Karpas-422 (cell line): Measurements from ENCODE around the gene CALY. TPM values are rescaled to one million over a fixed set of nuclear protein-coding genes. Genes with fewer than 3 reads are reported as not detected.
A peak's percentile ranks its signal among the peaks of the same experiment; 100 is the strongest.

Source experiments
- DNase-seq: peaks from one replicate; pipeline ENCODE4 v3.0.0-alpha.2; 2015
- H2AFZ ChIP-seq: fragments of 200-600 bp; sonication (generic); 2 replicates; pipeline ENCODE4 v1.6.1; 2014; ENCODE audit warnings: antibody characterized with exemption, low read length, mixed read lengths
- H3K27ac ChIP-seq: fragments of 200-600 bp; sonication (generic); 2 replicates; pipeline ENCODE4 v1.5.1; 2014; ENCODE audit warnings: mild to moderate bottlenecking, low read length, moderate library complexity
- H3K27me3 ChIP-seq: fragments of 200-600 bp; sonication (generic); 2 replicates; pipeline ENCODE4 v1.6.1; 2014; ENCODE audit warnings: low read length, mixed read lengths
- H3K36me3 ChIP-seq: fragments of 200-600 bp; sonication (generic); 2 replicates; pipeline ENCODE4 v1.6.1; 2014; ENCODE audit warnings: low read length, mixed read lengths; ENCODE audit not compliant: insufficient read depth
- H3K4me1 ChIP-seq: fragments of 200-600 bp; sonication (generic); 2 replicates; pipeline ENCODE4 v1.6.1; 2014; ENCODE audit warnings: mild to moderate bottlenecking, low read length, mixed read lengths
- H3K4me2 ChIP-seq: fragments of 200-600 bp; sonication (generic); 2 replicates; pipeline ENCODE4 v1.6.1; 2014; ENCODE audit warnings: low read length, low read depth, mild to moderate bottlenecking; ENCODE audit not compliant: poor library complexity, severe bottlenecking
- H3K4me3 ChIP-seq: fragments of 200-600 bp; sonication (generic); 2 replicates; pipeline ENCODE4 v1.5.1; 2014; ENCODE audit warnings: mild to moderate bottlenecking, antibody characterized with exemption, low read length, mixed read lengths
- H3K79me2 ChIP-seq: fragments of 200-600 bp; sonication (generic); 2 replicates; pipeline ENCODE4 v1.6.1; 2014; ENCODE audit warnings: mild to moderate bottlenecking, low read length, mixed read lengths
- H3K9ac ChIP-seq: fragments of 200-600 bp; sonication (generic); 2 replicates; pipeline ENCODE4 v1.6.0; 2014; ENCODE audit warnings: low read length
- H3K9me2 ChIP-seq: fragments of 200-600 bp; sonication (generic), shearing (Covaris generic); replicated peaks from 2 replicates; pipeline ENCODE4 v1.6.0; 2014; ENCODE audit warnings: mild to moderate bottlenecking, low read length, moderate library complexity; ENCODE audit not compliant: insufficient read depth
- H3K9me3 ChIP-seq: fragments of 300-700, 200-600 bp; sonication (generic); 2 replicates; pipeline ENCODE4 v1.6.1; 2014; ENCODE audit warnings: low read length, mixed read lengths
- H4K20me1 ChIP-seq: fragments of 200-600 bp; sonication (generic); 2 replicates; pipeline ENCODE4 v1.6.1; 2014; ENCODE audit warnings: mild to moderate bottlenecking, antibody characterized with exemption, low read length, low read depth; ENCODE audit not compliant: insufficient read depth
- small RNA-seq: library from RNA; depleted of rRNA; stranded (forward); fragments of <200 nt; gene quantifications from one replicate; pipeline ENCODE3, GENCODE V24; 2014
- total RNA-seq: library from RNA; depleted of rRNA; stranded (reverse); fragments of >200 nt; shearing (Covaris generic); gene quantifications from 2 replicates; pipeline ENCODE4 v1.2.3, GENCODE V29; 2014; ENCODE audit warnings: low replicate concordance; rRNA removed

The CALY gene
- total RNA-seq, 1 experiment from 2014 or later, result not detected

DNA sequence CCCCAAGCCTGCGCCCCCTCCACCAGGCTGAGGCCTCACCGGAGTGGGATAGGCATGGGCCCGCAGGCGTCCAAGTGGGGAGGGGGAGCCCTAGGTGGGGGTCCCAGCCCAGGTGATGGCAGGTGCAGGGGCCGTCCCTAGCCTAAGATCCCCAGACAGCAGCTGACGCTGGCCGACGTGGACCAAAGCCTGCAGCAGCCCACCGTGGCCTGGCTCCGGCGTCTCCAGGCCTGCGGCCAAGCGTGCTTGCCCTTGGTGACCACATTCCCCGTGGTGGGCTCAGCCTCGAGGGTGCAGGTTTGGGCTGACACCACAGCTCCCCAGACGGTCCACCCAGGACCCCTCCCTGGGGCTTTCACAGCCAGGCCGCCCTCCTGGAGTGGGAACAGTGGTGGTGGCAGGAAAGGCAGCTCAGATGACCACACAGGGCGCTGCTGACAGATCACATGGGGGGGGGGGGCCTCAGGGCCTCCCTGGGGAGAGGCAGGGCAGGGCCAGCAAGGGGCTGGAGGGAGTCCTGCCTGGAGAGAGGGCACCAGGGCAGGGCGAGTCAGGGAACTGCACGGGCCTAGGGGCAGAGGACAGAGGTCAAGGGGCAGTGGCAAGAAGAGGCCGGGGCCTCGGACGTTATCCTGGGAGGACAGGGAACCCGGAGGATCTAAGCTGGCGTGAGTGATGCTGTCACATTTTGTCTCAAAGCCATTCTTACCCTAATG is 59.3 kb downstream of the CALY start:
- peaks cover 21% of the 10 kb centered on the region; the same call in 1 of the 2 replicates for H4K20me1 ChIP-seq
- H3K4me2 ChIP-seq, result no peak overlapping the region
- no peak overlapping the region for H3K4me3 ChIP-seq
- no peak for DNase-seq
- peaks cover 16% of the 10 kb centered on the region for H3K4me1 ChIP-seq
- no peak overlapping the region for H2AFZ ChIP-seq
- no peaks in the 10 kb centered on the region for H3K36me3 ChIP-seq
- H3K27ac ChIP-seq, result no peak overlapping the region
- H3K27me3 ChIP-seq, result no peaks in the 10 kb centered on the region
- no peak overlapping the region for H3K9ac ChIP-seq
- H3K79me2 ChIP-seq, result no peaks in the 10 kb centered on the region
- H3K9me3 ChIP-seq, result no peaks in the 10 kb centered on the region
- no peaks in the 10 kb centered on the region for H3K9me2 ChIP-seq

DNA sequence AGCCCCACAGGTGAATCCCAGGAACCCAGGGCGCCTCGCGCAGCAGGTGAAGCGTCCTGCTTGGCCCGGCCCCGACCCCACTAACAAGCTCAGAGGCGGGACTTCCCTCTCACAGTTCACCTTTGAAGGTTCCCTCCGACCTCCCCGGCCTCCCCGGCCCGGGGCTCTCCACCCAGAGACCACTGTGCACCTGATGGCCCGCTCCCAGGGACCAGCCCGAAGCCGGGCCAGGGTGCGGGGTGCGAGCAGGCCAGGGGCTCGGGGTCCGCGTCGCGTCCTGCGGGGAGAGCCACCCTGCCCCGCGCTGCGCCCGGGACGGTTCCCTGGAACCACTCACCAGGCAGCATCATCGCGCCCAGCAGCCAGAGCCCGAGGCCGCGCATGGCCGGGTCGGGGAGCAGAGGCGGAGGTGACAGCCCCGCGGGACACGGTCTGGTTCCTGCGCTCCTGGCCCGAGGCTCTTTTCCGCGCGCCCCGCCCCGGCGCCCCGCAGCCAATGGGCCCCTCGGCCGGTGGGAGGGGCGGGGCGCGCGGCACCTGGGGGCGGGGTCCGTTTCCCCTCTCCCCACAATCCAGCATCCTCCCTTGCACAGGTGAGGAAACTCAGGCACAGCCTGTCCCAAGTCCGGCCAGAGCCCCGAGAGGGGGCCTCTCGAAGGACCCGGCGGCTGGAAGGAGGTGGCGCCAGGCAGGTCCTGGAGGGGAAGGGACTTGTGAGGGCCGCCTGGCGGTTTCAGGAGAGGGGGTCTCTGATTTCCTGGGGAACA is 60.1 kb downstream of the CALY start, which contains the start of gene ADAM8:
Gene ADAM8, minus strand, starts transcription at position 434 of the 767 bp plus-strand sequence. Its CDS starts 51 bp downstream, at position 383.
- H3K27ac ChIP-seq, result no peak within 1 kb of the TSS
- H3K27me3 ChIP-seq, result no peaks in the 10 kb centered on the region
- H3K9ac ChIP-seq, result 0 out of 2 replicates have a peak within 1 kb of the TSS, but pooled peaks have one; percentile 37
- H3K9me2 ChIP-seq, result no peaks in the 10 kb centered on the region
- H3K4me3 ChIP-seq, result no peak within 1 kb of the TSS; the same call in 1 of the 2 replicates
- H4K20me1 ChIP-seq, result peaks cover 21% of the 10 kb centered on the region; the same call in 1 of the 2 replicates
- peak within 1 kb of the TSS; percentile 47 for H3K4me2 ChIP-seq
- no peaks in the 10 kb centered on the region for H3K36me3 ChIP-seq
- peak; percentile 83 for DNase-seq
- no peaks in the 10 kb centered on the region for H3K79me2 ChIP-seq
- H3K9me3 ChIP-seq, result no peaks in the 10 kb centered on the region
- peaks cover 16% of the 10 kb centered on the region for H3K4me1 ChIP-seq
- H2AFZ ChIP-seq, result no peak within 1 kb of the TSS

DNA sequence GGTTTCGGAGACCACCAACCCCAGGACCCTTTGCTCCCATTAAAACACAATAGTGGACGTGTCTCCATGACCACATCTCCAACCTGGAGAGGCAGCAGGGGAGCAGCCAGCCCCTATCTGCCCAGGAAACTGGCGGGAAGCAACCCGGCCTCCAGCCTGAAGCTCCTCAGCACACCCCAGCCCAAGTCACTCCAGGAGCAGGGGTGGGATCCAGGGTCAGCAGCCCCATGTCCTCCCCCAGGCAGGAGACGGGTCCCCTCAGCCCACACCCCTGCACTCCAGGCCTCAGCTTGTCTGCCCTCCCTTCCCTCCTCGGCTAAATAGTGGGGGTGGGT is 60.6 kb downstream of the CALY start:
- no peak for DNase-seq
- peaks cover 21% of the 10 kb centered on the region; the same call in 1 of the 2 replicates for H4K20me1 ChIP-seq
- no peaks in the 10 kb centered on the region for H3K36me3 ChIP-seq
- no peaks in the 10 kb centered on the region for H3K9me3 ChIP-seq
- no peak overlapping the region for H3K9ac ChIP-seq
- peak overlapping the region; percentile 47 for H3K4me2 ChIP-seq
- no peak overlapping the region; the same call in 1 of the 2 replicates for H3K4me3 ChIP-seq
- no peaks in the 10 kb centered on the region for H3K79me2 ChIP-seq
- no peak overlapping the region for H3K27ac ChIP-seq
- H3K4me1 ChIP-seq, result peaks cover 16% of the 10 kb centered on the region
- H3K9me2 ChIP-seq, result no peaks in the 10 kb centered on the region
- no peaks in the 10 kb centered on the region for H3K27me3 ChIP-seq
- H2AFZ ChIP-seq, result no peak overlapping the region

DNA sequence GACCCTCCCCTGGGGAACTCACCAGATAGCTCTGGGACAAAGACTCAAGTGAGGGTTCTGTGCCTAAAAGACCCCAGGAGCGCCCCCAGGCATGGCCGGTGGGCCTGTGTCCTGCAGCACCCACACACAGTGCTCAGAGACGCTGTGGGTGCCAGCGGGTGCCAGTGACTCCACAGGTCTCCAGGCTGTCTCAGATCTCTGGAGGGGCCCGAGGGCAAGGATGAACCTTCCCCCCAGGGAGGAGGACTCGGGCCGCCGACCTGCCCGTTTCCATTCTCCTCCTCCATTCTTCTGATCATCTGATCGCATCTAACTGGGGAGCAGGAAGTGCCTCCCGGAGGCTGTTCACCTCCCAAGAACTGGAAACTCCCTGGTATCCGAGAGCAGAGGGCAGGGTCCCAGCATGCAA is 61.0 kb downstream of the CALY start:
- Histone ChIP-seq H3K9me2 (no peaks in the 10 kb centered on the region), H3K79me2 (no peaks in the 10 kb centered on the region), H3K9ac (no peak overlapping the region), H3K36me3 (no peaks in the 10 kb centered on the region), H3K4me1 (peaks cover 16% of the 10 kb centered on the region), H4K20me1 (peaks cover 21% of the 10 kb centered on the region; the same call in 1 of the 2 replicates), H2AFZ (no peak overlapping the region), H3K4me2 (no peak overlapping the region), H3K27ac (no peak overlapping the region), H3K27me3 (no peaks in the 10 kb centered on the region), H3K4me3 (no peak overlapping the region), H3K9me3 (no peaks in the 10 kb centered on the region)
- peak; percentile 66 for DNase-seq

DNA sequence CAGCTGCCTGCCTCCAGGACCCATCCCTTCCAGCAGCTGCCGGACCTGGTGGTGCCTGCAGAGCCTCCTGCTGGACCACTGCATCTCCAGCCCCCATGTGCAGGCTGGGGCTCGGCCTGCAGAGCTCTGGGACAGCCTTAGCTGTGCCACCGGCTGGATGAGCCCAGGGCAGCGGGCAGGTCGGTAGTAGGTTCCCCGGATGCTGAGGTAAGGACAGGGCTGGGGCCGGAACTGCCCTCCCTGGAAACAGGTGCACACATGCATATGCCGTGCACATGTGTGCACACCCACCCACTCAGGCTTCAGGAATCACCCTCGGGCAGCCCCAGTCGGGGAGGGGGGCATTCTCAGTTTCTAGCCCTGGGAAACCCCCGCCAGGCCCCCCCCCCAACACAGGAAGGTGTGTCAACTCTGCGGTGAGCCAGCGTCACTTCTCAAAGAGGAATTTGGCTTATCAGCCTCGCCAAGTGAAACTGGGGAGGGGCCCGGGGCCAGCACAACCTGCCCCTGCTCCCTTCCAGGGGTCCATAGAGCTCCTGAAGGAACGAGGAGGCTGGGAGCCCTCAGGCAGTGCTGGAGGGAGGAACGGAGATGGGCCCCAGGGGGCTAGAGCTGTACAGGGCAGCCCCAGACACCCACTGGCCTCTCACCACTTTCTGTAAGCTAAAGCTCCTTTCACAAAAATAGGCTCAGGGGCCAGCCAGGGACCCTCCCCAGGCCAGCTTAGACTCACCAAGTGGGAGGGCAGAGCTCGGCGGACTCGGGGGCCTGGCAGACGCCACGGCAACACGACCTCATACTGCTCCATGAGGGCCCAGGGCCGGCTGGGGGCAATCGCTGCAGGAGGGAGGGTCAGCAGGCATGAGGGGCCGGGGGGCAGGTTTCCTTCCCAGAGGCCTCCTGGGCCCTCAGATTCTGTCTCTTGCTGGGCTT is 61.7 kb downstream of the CALY start:
- H3K4me2 ChIP-seq, result no peak overlapping the region

More for the DNA sequence above, 61.7 kb downstream of the CALY start:
- Histone ChIP-seq H3K9me3 (no peaks in the 10 kb centered on the region), H3K27ac (no peak overlapping the region), H3K4me3 (no peak overlapping the region), H3K79me2 (no peaks in the 10 kb centered on the region), H4K20me1 (peaks cover 21% of the 10 kb centered on the region; the same call in 1 of the 2 replicates), H3K9me2 (no peaks in the 10 kb centered on the region), H2AFZ (no peak overlapping the region), H3K9ac (no peak overlapping the region), H3K4me1 (peaks cover 16% of the 10 kb centered on the region), H3K36me3 (no peaks in the 10 kb centered on the region), H3K27me3 (no peaks in the 10 kb centered on the region)
- peak; percentile 46 for DNase-seq

Small RNA genes lying within 50 kb of the gene (small RNA-seq; reads per million reads assigned to genes)
- gene AL360181.4, result not detected
- not detected for gene BANF1P2
- not detected for gene MIR3944

Other genes starting within 250 kb of the CALY start
- not detected in 2 replicates for gene ADGRA1, start 249.0 kb downstream of the CALY start, total RNA-seq
- not detected in 2 replicates for gene KNDC1, start 176.7 kb downstream of the CALY start, total RNA-seq
- gene UTF1, start 106.7 kb downstream of the CALY start, total RNA-seq, result not detected in 2 replicates
- gene VENTX, start 99.0 kb downstream of the CALY start, total RNA-seq, result not detected in 2 replicates
- 0.71 and 3.8 TPM in 2 replicates for gene ADAM8, start 60.0 kb downstream of the CALY start, total RNA-seq
- gene TUBGCP2, start 28.0 kb downstream of the CALY start, total RNA-seq, result 21.4 and 29.5 TPM in 2 replicates
- 14.0 and 38.6 TPM in 2 replicates for gene ZNF511, start 28.0 kb downstream of the CALY start, total RNA-seq
- not detected in 2 replicates for gene PRAP1, start 10.5 kb upstream of the CALY start, total RNA-seq
- gene FUOM, start 21.1 kb upstream of the CALY start, total RNA-seq, result 0.97 and 1.5 TPM in 2 replicates
- gene ECHS1, start 36.5 kb upstream of the CALY start, total RNA-seq, result 37.3 and 71.9 TPM in 2 replicates
- 1.6 TPM in 1 of 2 replicates, not detected in the other for gene PAOX, start 42.4 kb upstream of the CALY start, total RNA-seq
- gene MTG1, start 57.3 kb upstream of the CALY start, total RNA-seq, result 26.9 and 33.6 TPM in 2 replicates
- gene SPRN, start 87.7 kb upstream of the CALY start, total RNA-seq, result not detected in 2 replicates
- 6.9 and 7.0 TPM in 2 replicates for gene SCART1, start 117.0 kb upstream of the CALY start, total RNA-seq
- 0.61 TPM in 1 of 2 replicates, not detected in the other for gene CYP2E1, start 190.5 kb upstream of the CALY start, total RNA-seq
- not detected in 2 replicates for gene SYCE1, start 228.7 kb upstream of the CALY start, total RNA-seq